ENCODE measurements around the gene COPS7A. TPM values are rescaled to one million over a fixed set of nuclear protein-coding genes. Genes with fewer than 3 reads are reported as not detected.

Gene COPS7A
- total RNA-seq, 1 donor from 2014 or later: 31.1 TPM

Other genes starting within 250 kb of the COPS7A start
- 84.1 TPM for gene MRPL51, start 230.8 kb upstream of the COPS7A start, total RNA-seq
- gene NCAPD2, start 229.9 kb upstream of the COPS7A start, total RNA-seq: 9.0 TPM
- 1,145 TPM for gene GAPDH, start 189.5 kb upstream of the COPS7A start, total RNA-seq
- gene IFFO1, start 168.0 kb upstream of the COPS7A start, total RNA-seq: 8.8 TPM
- 14.9 TPM for gene NOP2, start 155.8 kb upstream of the COPS7A start, total RNA-seq
- 87.3 TPM for gene CHD4, start 116.7 kb upstream of the COPS7A start, total RNA-seq
- 0.88 TPM for gene LPAR5, start 88.1 kb upstream of the COPS7A start, total RNA-seq
- gene ACRBP, start 76.6 kb upstream of the COPS7A start, total RNA-seq: 3.2 TPM
- gene ING4, start 60.9 kb upstream of the COPS7A start, total RNA-seq: 14.4 TPM
- 20.3 TPM for gene ZNF384, start 34.7 kb upstream of the COPS7A start, total RNA-seq
- gene PIANP, start 23.2 kb upstream of the COPS7A start, total RNA-seq: not detected
- 133 TPM for gene MLF2, start 29.1 kb downstream of the COPS7A start, total RNA-seq
- 406 TPM for gene PTMS, start 42.3 kb downstream of the COPS7A start, total RNA-seq
- 2.8 TPM for gene LAG3, start 48.5 kb downstream of the COPS7A start, total RNA-seq
- gene CD4, start 65.5 kb downstream of the COPS7A start, total RNA-seq: 22.7 TPM
- 1.3 TPM for gene GPR162, start 97.8 kb downstream of the COPS7A start, total RNA-seq
- gene P3H3, start 104.4 kb downstream of the COPS7A start, total RNA-seq: 1.4 TPM
- gene GNB3, start 116.9 kb downstream of the COPS7A start, total RNA-seq: 0.08 TPM
- gene CDCA3, start 127.2 kb downstream of the COPS7A start, total RNA-seq: 0.58 TPM
- 48.0 TPM for gene USP5, start 128.1 kb downstream of the COPS7A start, total RNA-seq
- gene TPI1, start 143.5 kb downstream of the COPS7A start, total RNA-seq: 300 TPM
- 4.7 TPM for gene SPSB2, start 149.3 kb downstream of the COPS7A start, total RNA-seq
- gene LRRC23, start 180.8 kb downstream of the COPS7A start, total RNA-seq: 1.9 TPM
- gene ENO2, start 190.5 kb downstream of the COPS7A start, total RNA-seq: 3.6 TPM
- gene ATN1, start 203.9 kb downstream of the COPS7A start, total RNA-seq: 22.0 TPM
- not detected for gene RNU7-1, start 219.8 kb downstream of the COPS7A start, total RNA-seq
- gene C12orf57, start 220.0 kb downstream of the COPS7A start, total RNA-seq: 86.3 TPM
- 17.8 TPM for gene PTPN6, start 227.3 kb downstream of the COPS7A start, total RNA-seq
- gene PHB2, start 246.6 kb downstream of the COPS7A start, total RNA-seq: 129 TPM
- gene EMG1, start 246.9 kb downstream of the COPS7A start, total RNA-seq: 16.1 TPM